G401.6 (cell line): ENCODE results near the gene IQCE.
"Not testable (repeated sequence)": the region's sequence is repeated elsewhere in the genome, so short reads cannot be mapped to it uniquely, and the experiment has no call there.

Experiments
- FAIRE-seq: peaks from 2 replicates; lab custom pipeline; 2012; peaks lifted over from hg19 to GRCh38; lab: Jason Lieb, UNC

Gene IQCE

GRCh38 chr7:2577914-2578680, 19.3 kb downstream of the IQCE start:
- FAIRE-seq = no peak

DNA sequence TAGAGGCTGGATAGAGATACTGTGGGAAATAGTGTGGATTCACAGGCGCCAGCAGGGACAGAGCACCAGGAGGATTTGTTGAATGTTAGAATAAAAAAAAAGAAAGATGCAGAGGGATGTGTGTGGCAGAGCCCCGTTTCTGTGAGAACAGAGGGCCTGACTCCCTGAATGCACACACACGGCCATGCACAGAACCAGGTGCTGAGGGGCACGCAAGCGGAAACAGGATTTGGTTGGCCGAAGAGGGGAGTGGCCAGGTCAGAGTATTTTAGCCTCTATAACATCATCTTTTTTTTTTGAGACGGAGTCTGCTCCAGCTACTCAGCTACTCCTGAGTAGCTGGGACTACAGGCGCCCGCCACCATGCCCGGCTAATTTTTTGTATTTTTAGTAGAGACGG, 21.9 kb downstream of the IQCE start:
- FAIRE-seq = no peak

GRCh38 chr7:2582006-2582735, 23.4 kb downstream of the IQCE start:
- no peak for FAIRE-seq

GRCh38 chr7:2583798-2584580, 25.2 kb downstream of the IQCE start:
- no peak for FAIRE-seq

DNA sequence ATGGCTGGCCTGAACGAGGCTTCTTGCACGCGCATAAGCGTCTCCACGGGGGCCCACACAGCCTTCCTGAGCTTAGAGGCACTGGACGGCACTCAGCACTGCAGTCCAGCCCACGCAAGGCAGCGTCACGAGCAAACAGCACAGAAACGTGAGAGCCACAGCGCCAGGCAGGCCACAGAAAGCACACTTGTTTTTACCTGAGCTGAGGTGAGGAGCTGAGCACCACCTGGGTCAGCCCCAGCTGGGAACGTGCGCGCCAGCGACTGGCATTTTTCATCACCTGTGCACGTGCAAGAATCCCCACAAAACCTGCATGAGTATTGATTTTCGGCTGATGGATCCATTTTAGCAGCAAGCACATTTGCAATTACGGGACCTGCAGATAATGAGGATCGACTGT, 26.7 kb downstream of the IQCE start:
- FAIRE-seq = no peak

GRCh38 chr7:2586326-2587020, 27.7 kb downstream of the IQCE start:
- no peak for FAIRE-seq

GRCh38 chr7:2587134-2587533, 28.4 kb downstream of the IQCE start:
- no peak for FAIRE-seq

DNA sequence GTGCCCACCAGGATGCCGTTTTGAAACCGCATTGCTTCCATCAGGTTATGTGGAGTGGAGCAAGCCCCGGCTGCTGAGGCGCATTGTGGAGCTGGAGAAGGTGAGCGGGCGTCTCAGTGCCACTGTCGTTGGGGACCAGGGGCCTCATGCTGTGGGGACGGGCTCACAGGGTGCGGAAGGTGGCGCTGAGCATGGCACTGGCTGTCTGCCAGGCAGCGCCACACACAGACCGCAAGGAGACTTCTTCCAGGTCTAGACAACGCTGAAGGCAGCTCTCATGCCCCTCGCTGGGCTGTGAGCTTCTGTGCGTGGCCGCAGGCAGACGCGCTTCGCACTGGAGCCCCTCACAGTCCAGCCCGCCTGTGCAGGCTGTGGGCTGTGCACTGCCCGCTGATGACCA, 29.0 kb downstream of the IQCE start:
- no peak for FAIRE-seq

DNA sequence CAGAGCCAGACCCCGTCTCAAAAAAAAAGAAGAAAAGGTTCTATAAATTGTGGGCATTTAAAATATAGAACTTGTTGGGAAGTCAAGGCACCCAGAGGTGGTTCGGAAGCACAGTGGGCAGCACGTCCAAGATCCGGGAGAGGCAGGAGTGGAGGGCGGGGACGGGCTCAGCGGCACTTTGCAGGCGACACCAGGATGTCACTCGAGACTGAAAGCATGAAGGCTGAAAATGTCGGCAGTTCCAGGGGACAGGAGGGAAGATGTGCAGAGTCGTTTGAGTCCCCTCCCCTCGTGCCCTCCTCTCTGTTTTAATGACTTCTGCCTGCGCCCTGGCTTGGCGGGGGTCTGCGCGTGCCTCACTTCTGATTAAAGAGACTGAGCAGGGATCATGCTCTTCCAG, 30.6 kb downstream of the IQCE start:
- no peak for FAIRE-seq

DNA sequence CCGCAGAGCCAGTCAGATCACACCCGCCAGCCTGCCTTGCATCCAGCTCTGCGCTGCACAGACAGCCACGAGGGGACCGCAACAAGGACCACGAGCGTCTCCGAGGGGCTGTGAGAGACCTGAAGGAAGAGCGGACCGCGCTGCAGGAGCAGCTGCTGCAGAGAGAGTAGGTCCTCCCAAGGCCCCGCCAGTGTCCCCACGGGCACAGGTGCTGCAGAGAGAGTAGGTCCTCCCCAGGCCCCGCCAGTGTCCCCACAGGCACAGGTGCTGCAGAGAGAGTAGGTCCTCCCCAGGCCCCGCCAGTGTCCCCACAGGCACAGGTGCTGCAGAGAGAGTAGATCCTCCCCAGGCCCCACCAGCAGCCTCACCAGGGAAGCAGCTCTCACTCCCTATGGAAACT, 31.2 kb downstream of the IQCE start:
- FAIRE-seq = not testable (repeated sequence)

DNA sequence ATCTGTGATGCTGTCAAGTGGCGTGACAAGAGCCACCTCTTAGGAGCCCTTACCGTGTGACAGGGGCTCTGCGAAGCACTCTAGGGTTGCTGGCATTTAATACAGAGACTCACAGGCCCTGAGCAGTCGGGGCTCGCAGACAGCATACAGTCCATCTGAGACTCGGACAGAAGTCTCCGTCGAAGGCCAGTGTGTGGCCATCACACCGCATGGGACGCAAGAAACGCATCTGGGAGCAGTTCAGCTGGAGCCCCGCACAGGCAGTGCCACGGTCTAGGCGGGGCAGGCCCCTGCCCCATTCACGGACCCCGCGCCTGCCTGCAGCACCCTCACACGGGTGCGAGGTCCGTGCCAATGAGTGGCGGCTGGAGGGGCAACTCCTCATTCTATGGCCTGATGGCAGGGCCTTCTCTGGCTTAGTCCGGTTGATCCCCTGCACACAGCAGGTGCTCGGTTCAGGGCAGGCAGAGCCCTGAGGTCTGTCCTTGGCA, 33.6 kb downstream of the IQCE start:
- FAIRE-seq = no peak

DNA sequence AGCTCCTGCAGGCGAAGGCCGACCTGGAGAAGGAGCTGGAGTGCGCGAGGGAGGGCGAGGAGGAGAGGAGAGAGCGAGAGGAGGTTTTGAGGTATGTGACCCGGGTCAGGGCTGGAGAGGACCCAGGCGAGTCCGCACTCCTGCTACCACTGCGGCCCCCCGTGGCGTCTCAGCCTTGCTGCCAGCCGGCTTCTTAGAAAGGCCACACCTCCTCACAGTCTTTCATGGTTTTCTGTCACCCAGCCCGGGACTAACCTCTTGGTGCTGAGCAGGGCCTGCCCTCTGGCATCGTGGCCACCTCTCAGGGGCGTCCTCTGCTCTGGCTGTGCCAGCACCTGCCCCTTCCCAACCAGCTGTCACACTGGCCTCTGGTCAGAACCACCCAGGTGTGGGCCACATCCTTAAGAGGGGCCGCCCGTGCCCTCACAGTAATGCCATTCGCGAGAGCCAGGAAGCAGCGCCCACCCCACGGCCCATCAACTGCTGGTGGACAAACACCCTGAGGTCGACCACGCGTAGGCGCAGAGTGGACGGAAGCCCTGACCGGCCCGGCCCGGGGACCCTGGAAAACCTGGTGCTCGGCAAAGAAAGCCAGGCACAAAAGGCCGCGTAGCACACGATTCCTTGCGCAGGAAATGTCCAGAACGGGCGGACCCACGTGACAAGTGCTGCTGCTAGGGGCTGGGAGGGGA, 34.4 kb downstream of the IQCE start:
- FAIRE-seq = no peak

- no peak for FAIRE-seq
Measured at GRCh38 chr7:2594599-2594998, 35.8 kb downstream of the IQCE start.

DNA sequence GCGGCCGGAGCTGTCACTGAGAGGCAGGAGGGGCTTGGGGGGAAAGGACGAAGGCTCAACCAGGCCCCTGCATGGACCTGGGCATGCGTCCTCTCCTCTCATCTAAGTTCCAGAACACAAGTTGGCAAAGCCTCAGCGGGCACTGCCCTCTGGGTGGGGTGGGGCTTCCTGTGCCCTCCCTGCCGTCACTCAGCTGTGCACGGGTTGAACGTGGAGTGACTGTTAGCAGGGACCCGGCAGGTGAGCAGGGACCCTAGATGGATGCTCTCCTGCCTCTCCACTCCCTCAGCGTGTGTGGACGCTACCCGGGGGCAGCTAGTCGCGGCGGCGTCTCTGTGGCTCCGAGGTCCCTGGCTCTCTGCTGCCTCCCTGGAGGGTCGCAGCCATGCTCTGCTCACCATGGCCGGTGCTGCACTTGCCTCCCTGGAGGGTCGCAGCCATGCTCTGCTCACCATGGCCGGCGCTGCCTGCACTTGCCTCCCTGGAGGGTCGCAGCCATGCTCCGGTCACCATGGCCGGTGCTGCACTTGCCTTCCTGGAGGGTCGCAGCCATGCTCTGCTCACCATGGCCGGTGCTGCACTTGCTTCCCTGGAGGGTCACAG, 36.6 kb downstream of the IQCE start:
- no peak for FAIRE-seq

DNA sequence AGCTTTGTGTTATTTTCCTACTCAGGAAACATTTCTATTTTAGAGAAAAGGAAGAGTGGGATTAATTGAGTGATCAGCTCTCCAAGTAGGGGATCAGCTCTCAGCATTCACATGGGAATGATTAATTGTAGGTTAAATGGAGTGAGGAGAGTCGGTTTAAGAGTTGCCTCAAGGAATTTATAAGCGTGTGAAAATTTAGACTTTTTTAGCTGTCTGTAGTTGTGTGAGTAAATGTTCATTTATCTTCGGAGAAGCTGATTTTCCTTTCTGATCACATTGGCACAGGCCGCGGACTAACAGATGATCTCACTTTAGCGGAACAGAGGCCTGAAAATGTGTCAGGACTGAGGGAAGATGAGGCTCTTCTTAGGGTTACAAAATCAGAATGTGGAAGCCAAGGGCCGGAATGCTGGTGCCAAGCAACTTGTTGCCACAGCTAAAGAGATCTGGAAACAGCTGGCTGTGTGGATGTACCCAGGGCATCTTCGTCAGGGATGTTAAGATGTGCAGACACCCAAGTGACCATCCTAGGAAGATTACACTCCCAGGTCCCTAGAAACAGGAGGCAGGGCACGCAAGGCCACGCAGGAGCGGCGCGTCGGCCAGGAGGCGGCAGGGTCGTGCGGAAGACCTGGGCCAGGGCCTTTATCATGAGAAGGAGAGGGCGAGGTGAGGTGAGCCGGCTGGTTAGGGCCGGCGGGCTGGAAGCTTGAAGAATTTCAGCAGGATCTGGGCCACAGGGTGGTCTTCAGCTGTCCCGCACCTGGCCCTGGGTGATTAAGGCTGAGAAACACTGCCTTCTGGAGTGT, 37.9 kb downstream of the IQCE start:
- FAIRE-seq = no peak

DNA sequence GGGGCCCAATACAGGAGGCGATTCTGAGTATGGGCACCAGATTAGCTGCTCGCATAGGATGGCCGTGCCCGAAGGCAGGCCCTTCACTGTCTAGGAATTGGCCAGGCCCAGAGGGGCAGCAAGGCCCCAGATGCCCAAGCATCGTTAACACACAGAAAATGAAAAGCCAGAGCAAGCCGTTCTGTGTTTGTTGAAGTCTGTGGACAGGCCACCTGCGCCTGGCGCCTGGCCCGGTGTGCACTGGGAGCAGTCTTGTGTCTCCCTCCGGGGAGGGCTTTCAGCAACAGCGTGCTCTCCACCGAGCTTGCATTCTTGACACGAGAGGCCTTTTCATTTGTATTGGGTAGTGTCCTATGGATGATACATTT, 38.5 kb downstream of the IQCE start:
- FAIRE-seq = no peak

DNA sequence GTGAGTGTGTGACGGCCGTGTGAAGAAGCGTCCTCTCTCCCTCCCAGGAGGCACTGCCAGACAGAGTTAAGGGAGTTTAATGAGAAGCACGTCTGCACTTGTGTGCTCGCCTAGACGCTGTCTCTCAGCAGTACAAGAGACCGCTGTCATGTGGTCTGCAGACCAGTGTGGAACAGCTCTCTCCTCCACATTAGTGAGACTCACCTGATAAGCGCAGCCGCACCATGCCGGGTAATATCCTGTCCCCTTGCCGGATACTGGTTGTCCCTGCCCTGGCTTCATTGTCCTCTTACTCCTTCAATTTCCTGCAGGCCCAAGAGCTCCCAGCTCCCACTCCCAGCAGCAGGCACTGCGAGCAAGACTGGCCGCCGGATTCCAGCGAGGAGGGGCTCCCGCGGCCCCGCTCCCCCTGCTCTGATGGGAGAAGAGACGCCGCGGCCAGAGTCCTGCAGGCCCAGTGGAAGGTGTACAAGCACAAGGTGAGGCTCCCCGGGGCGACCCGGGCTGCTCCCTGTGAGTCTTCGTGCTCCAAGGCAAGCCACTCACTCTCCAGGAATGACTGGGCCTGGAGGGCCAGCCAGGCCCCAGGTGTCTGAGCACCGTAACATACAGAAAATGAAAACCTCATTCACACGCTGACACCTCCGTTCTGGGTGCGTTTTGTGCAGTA, 39.5 kb downstream of the IQCE start:
- no peak for FAIRE-seq

DNA sequence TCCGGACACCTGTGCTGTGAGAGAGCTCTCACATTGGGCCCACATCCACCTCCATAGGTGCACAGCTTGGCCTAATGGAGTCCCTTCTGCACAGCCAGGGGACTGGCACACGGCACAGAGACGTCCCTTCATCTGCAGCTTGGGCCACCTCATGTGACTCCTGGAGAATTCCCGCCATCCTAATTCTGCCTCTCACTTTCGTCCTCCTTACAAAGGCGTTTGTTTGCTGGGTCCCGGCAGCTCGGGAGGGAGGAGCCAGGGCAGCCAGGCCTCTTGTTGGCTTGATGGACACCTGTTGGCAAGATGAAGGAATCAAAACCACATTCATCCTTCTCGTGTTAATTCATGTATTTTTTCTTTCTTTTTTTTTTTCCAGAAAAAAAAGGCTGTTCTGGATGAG, 42.3 kb downstream of the IQCE start:
- no peak for FAIRE-seq

- FAIRE-seq = no peak
Measured at GRCh38 chr7:2601907-2602306, 43.1 kb downstream of the IQCE start.
